GM21723 (cell line): ENCODE measurements around the gene SFTPB.
"Not testable (repeated sequence)": the region's sequence is repeated elsewhere in the genome, so short reads cannot be mapped to it uniquely, and the experiment has no call there.

Experiments
- ATAC-seq: cut with Tn5 transposase; IDR thresholded peaks from one replicate; pipeline ENCODE4 v1.9.1; 2021; ENCODE audit warnings: mild to moderate bottlenecking, moderate library complexity; ENCODE audit not compliant: unreplicated experiment

Gene SFTPB

GRCh38 chr2:85668009-85668856 is at the start of gene SFTPB:
TSS of gene SFTPB (minus strand) at chr2:85668199. CDS start at chr2:85668183, 16 bp downstream.
- ATAC-seq: no peak

DNA sequence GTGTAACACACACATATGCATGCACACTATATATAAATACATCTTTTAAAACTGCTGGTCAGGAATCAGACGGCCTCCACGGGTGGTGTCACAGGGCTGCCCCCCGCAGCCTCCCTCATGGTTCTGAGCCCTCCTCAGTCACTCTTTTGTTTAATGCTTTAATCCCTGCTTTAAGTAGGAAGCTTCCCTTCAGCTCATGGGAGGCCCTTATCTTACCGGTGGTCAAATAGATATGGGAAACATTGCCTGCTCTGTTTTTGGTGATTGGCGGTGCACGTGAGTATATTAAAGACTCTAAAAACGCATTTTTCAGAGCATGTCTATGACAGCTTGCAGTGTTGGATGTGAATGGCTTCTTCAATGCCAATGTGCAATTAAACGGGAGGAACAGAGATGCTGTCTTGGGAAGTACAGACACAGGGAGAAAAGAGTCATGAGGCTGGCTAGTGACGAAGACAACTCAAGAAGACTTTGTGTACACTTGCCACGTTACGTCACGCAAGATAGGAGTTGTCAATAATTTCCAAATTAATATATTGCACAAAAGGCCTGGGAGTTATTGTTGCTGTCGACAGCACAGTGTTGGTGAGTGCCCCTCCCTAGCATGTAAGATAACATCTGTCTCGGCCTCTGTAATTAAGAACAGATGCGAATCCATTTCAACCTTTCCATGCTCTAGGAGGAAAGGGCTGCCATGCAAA is 49.5 kb upstream of the SFTPB start:
- no peak for ATAC-seq

DNA sequence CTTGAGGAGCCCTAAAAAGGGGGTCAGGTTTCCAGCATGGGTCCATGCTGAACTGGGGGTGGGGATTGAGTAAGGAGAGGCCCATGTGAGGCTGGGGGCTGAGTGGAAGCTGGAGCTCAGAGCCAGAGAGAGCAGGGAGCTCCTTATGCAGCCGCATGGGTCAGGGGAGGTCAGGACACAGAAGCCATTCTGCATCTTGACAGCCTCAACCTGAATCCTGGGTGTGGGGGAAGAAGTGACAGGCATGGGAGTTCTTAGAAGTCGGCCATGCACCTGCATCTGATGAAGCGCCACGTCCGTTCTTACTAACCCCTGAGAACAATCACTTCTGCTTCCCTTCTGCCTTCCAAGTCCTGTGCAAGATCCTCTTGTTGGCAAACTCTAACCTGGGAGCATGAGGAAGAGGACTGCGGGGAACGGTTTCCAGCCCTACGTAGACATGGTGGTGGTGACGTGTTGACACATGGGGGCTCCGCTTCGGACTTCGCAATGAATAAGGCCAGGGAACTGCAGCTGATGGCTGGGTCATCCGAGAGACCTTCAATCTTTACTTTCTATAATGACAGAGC is 48.4 kb upstream of the SFTPB start:
- no peak for ATAC-seq

- ATAC-seq: no peak
Measured at GRCh38 chr2:85714841-85715240, 46.8 kb upstream of the SFTPB start.

DNA sequence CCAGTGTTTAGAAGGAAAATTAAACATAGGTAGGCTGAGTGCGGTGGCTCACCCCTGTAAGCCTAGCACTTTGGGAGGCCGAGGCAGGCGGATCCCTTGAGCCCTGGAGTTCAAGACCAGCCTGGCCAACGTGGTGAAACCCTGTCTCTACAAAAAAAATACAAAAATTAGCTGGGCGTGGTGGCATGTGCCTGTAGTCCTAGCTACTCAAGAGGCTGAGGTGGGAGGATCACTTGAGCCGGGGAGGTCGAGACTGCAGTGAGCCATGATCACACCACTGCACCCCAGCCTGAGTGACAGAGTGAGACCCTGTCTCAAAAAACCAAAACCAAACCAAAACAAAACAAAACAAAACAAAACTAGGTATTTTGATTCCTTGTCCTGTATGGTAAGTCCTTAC is 46.4 kb upstream of the SFTPB start:
- not testable (repeated sequence) for ATAC-seq

- no peak for ATAC-seq
Measured at GRCh38 chr2:85713836-85714235, 45.8 kb upstream of the SFTPB start.

DNA sequence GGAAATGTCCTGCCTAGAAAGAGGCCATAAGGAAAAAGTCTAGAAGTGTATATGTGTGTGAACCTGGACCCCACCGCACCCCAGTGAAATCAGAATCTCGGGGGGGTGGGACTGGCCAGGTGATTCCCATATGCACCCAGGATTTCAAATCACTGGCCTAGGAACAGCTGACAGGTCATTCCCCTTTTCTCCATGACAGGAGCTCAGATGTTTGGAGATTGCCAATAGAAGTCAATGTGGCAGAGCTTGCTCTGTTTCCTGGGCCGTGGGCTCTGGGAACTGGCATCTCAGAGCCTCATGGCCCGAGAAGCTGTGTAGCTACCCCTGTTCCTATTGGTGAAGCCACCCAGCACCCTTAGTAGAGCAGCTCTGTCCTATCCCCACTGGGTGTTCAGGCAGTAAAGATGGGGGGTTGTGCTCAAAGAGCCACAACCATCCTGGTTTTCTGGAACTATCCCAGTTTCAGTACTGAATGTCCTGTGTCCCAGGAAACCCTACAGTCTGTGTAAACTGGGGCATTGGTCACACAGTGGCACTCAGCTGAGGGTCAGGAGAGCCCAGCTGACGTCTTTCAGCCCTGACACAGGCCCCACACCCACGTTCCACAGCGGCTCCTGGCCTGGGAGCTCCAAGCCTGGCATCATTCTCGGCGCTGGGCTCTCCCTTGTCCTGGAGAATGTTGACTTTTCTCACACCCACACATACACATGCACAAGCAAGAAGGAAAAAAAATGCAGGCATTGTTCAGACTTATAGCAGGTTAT is 45.0 kb upstream of the SFTPB start:
- ATAC-seq: no peak

DNA sequence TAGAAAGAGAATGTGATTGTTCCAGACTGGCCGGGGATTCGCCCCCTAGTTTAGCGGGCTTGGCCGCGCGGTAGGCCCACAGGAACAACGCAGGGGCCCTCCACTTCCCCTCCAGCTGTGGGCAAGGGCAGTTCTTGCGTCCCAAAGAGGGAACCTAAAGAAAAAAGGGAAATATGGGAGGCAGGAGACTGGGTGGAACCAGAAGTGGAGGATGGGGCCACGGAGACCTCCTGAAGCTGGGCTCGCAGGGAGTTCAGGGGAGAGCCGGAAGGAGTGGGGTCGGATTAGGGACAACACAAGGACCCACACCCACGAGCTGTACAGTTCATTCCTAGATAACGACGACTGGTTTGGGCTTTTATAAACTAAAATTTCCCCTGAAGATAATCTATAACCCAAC is 44.3 kb upstream of the SFTPB start:
- no peak for ATAC-seq

- ATAC-seq: no peak
Measured at GRCh38 chr2:85711578-85712060, 43.6 kb upstream of the SFTPB start.

DNA sequence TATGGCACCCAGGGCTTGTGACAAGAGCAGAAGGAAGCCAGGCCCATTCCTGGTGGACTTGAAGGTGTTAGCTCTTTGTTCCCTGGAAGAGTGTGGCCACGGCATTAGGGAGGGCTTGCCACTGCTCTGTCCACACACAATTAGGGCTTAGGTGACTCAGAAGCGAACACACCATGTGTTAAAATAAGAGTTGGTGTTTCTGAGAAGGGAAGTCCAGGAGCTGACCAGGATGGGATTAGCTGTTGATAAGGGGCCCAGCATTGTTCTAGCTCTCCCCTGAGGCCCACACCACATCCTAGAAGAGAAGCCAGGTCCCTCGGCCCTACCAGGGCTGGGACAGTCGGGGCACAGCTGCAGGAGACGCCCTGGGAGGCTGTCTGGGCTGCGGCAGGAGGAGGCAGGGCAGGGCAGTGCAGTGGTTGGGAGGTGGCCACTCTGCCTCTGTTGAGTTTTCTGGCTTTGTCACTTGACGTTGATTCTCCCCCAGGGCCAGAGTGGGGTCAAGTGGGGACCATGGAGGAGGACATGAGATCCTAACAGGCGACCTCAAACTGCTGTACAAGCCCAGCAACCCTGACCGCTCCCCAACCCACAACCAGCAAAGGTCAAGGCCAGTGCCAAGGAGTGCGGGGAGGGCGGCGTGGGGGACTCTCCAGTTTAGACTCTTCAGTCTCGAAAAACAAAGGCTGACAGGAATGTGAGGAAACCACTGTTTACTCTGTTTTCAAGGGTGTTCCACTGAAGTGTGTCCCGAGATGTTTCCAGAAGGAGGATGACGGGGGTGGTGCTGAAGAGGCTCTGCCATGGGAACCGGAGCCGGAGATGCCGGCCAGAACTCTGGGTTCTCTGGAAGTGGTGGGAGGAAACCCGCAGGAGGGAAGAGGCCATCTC is 42.9 kb upstream of the SFTPB start:
- no peak for ATAC-seq

DNA sequence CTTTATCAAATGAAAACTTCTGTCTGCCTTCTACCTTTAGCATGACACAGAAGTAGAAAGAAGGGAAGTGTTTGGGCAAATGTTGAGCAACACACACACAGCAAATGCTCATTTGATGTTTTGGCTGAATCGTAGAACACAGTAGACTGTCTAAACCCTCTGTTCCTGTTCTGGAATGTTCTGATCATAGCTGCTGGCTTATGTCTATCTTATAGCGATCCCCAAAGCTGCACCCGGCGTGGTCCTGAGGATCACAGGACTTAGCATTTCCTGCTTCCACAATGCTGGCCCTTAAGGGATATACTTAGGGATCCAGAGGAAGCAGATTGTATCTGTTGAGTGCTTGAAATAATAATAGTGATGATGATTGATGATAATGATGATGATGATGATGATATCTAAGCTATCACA is 41.4 kb upstream of the SFTPB start:
- ATAC-seq: no peak

DNA sequence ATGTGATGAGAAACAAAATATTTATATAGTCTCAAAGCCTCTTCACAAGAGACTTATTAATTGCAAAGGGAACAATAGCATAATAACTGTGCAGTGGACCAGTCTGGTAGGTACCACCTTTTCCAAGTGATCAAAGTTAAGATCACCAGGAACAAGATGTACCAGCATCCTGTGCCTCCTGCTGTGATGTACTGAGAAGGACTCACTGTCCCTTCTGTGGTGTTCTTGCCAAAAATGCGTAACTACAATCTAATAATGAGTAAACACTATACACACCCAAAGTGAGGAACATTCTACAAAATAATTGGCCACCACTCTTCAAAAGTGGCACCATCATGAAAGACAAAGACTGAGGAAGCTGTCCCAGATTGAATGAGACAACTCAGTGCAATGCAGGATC is 40.6 kb upstream of the SFTPB start:
- no peak for ATAC-seq

- ATAC-seq: peak; percentile 50
Measured at GRCh38 chr2:85707304-85707703, 39.3 kb upstream of the SFTPB start.

DNA sequence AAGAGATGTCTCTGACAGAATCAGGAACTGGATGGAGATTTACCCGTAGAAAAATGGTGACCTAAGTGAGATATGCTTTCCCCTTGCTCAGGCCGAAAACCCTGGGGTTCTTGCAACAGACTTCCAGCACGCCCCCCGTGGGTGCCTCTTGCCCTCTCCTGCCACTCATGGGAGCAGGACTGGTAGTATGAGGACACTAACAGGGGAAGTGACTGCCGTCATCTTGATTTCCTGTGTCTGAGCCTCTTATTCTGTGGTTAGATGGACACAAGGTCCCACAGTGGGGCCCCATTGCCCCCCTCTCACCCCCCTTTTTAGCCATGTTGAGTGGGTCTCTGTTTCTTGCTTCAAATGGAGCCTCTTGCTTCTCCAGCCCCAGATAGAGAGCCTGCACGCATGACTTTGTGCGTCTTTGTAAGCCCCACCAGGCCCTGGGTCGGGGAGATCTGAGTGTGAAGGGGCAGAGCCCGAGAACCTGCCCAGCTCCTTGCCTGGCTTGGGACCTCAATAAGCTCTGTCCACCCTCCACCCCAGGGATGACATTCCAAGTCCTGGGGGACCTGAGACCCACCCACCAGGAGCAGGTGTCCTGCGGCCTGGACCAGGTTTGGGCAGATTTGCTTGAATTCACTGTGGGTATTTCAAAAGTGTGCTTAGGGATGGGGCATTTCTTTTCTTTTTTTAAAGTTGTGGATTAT is 38.7 kb upstream of the SFTPB start:
- ATAC-seq: no peak

DNA sequence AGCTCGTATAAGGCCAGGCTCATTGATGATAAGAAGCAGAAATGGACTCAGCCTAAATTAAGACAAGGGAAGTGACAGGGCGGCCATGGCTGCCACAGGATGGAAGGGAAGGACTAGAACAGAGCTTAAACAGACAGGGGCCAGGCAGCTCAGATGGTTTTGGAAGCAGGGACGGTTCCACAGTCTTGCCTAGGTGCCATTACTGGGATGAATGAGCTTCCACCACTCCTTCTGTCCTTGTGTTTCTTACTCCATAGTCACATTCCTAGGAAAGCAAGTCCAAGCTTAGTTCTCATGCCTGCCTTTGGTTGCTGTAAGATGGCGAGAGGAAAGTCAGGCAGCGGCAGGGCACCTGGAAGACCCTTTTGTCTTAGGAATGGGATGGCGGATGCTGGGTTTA is 38.1 kb upstream of the SFTPB start:
- ATAC-seq: no peak

DNA sequence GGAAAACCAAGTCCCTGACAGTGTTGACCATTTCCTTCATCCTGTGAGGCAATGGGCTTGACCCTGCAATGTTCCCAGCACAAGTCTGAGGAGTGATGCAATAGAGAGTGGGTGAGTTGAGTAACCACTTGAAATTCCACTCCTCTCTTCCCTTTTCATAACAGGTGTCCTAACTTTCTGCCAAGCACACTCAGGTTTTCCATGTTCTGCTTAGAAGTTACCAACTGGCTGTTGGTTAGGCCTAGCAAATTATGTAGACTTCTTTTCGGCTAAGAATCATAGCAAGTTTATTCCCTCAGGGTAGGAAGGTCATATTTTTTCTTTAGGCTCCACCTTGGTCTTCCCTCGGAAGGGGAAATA is 37.7 kb upstream of the SFTPB start:
- no peak for ATAC-seq

DNA sequence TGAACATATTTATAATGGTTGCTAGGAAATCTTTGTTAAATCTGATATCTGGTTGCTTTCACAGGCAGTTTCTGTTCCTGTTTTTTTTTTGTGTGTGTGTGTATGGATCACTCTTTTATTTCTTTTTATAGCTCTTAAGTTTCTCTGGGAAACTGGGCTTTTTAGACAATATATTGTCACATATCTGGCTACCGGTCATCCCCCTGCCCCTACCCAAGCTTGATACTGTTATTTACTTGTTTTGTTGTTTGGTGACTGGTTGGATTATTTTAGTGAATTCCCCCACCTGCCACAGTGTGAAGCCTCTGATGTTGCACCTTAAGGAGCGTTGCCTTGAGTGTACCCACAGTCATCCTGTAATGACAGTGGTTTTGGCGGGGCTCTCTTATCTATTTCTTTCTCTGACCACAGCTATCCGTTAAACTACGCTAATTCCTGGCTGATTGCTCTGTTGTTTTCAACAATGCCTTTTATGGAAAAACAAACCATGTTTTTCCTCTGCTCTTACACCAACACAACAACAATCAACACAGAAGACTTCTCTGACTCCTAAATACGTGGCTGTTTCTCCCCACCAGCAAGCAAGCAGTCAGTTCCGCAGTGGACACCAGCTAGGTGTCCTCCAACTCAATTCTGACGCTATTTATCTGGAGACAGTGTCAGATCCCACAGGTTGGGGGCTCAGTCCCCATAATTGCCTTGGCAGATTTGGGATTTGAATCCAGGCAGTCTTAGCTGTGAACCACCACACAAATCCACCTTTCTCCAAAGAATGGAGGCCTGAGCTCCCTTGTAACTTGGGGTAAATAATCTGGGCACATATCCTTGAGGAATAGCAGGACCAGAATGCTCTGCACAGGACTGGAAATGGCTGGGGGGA is 37.0 kb upstream of the SFTPB start:
- peak; percentile 73 for ATAC-seq

DNA sequence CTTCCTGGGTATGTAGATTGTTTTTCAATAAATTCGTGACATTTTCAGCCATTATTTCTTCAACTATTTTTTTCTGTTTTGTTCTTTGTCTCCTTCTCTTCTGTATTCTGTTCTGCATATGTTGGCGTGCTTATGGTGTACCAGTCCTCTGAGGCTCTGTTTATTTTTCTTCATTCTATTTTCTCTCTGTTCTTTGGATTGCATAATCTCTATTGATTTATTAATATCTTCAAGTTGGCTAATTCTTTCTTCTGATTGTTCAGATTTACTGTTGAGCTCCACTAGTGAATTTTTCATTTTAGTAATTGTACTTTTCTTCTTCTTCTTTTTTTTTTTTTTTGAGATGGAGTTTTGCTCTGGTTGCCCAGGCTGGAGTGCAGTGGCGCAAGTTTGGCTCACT is 36.0 kb upstream of the SFTPB start:
- no peak for ATAC-seq

GRCh38 chr2:85703329-85703728 is 35.3 kb upstream of the SFTPB start:
- ATAC-seq: no peak
